ENCODE results near the gene NCS1.

GRCh38 chr9:130166399-130166798, 5.8 kb upstream of the NCS1 start:
- TF ChIP-seq EZH2 (IDR thresholded peaks at IDR 0.05; ENCODE audit: low read length, missing control alignments): no peak
- TF ChIP-seq, protein P1, sequence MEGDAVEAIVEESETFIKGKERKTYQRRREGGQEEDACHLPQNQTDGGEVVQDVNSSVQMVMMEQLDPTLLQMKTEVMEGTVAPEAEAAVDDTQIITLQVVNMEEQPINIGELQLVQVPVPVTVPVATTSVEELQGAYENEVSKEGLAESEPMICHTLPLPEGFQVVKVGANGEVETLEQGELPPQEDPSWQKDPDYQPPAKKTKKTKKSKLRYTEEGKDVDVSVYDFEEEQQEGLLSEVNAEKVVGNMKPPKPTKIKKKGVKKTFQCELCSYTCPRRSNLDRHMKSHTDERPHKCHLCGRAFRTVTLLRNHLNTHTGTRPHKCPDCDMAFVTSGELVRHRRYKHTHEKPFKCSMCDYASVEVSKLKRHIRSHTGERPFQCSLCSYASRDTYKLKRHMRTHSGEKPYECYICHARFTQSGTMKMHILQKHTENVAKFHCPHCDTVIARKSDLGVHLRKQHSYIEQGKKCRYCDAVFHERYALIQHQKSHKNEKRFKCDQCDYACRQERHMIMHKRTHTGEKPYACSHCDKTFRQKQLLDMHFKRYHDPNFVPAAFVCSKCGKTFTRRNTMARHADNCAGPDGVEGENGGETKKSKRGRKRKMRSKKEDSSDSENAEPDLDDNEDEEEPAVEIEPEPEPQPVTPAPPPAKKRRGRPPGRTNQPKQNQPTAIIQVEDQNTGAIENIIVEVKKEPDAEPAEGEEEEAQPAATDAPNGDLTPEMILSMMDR (conservative IDR thresholded peaks at IDR 0.05 in 1 of 2, IDR thresholded peaks at IDR 0.05 in 1 of 2; ENCODE audit: low read depth in 1 of 2, low read length in 2 of 2): no peak

Data from fibroblast of lung (primary cell).